Keratinocyte (primary cell): Measurements from ENCODE around the gene ATG2B. TPM values are rescaled to one million over a fixed set of nuclear protein-coding genes. Genes with fewer than 3 reads are reported as not detected.

ENCODE experiments used
- DNase-seq: peaks from one replicate; pipeline ENCODE4 v3.0.0-alpha.2; 2011; ENCODE audit warnings: low read depth, missing footprints, low spot score
- FAIRE-seq: peaks from 2 replicates; lab custom pipeline; 2011; peaks lifted over from hg19 to GRCh38; lab: Jason Lieb, UNC
- H2AFZ ChIP-seq: 2 replicates; pipeline ENCODE4 v1.6.0; 2012; ENCODE audit warnings: low read length, control low read depth, inconsistent platforms; ENCODE audit not compliant: control insufficient read depth
- H3K27ac ChIP-seq: 2 replicates; pipeline ENCODE4 v1.5.1; 2011; ENCODE audit warnings: low read length; ENCODE audit not compliant: control insufficient read depth, insufficient read depth
- H3K27me3 ChIP-seq: 3 replicates; pipeline ENCODE4 v1.6.0; 2011; ENCODE audit warnings: low read length; ENCODE audit not compliant: control insufficient read depth, insufficient read depth; ENCODE audit errors: extremely low read depth
- H3K36me3 ChIP-seq, 2 experiments: 2 replicates in 1 of 2; 3 replicates in 1 of 2; pipeline ENCODE4 v1.5.1; 2011; ENCODE audit warnings: low read length in 2 of 2, mild to moderate bottlenecking in 1 of 2; ENCODE audit not compliant: control insufficient read depth in 2 of 2, insufficient read depth in 2 of 2; ENCODE audit errors: extremely low read depth in 1 of 2
- H3K4me1 ChIP-seq: 3 replicates; pipeline ENCODE4 v1.5.1; 2011; ENCODE audit warnings: low read length; ENCODE audit not compliant: control insufficient read depth, insufficient read depth; ENCODE audit errors: extremely low read depth
- H3K4me2 ChIP-seq: 3 replicates; pipeline ENCODE4 v1.6.0; 2011; ENCODE audit warnings: low read depth, low read length; ENCODE audit not compliant: control insufficient read depth, insufficient read depth; ENCODE audit errors: extremely low read depth
- H3K4me3 ChIP-seq, 3 experiments: fragments of 200-600 bp in 1 of 3; sonication (generic) in 1 of 3; 2 replicates in 2 of 3; 3 replicates in 1 of 3; pipeline ENCODE4 v1.5.1; 2011 to 2016; ENCODE audit warnings: low read length in 3 of 3, mild to moderate bottlenecking in 3 of 3, control low read depth in 2 of 3, inconsistent platforms in 1 of 3, low read depth in 1 of 3, mixed read lengths in 1 of 3, mixed run types in 1 of 3, moderate library complexity in 1 of 3; ENCODE audit not compliant: control insufficient read depth in 2 of 3, insufficient read depth in 2 of 3; ENCODE audit errors: extremely low read depth in 1 of 3
- H3K79me2 ChIP-seq: 2 replicates; pipeline ENCODE4 v1.6.0; 2012; ENCODE audit warnings: low read length; ENCODE audit not compliant: control insufficient read depth, insufficient read depth
- H3K9ac ChIP-seq: 3 replicates; pipeline ENCODE4 v1.6.0; 2011; ENCODE audit warnings: low read length; ENCODE audit not compliant: control insufficient read depth, insufficient read depth; ENCODE audit errors: extremely low read depth
- H3K9me1 ChIP-seq: 3 replicates; pipeline ENCODE4 v1.6.0; 2011; ENCODE audit warnings: low read length; ENCODE audit not compliant: control insufficient read depth, insufficient read depth; ENCODE audit errors: extremely low read depth
- H3K9me3 ChIP-seq: 2 replicates; pipeline ENCODE4 v1.5.1; 2012; ENCODE audit warnings: low read depth, low read length; ENCODE audit not compliant: control insufficient read depth
- H4K20me1 ChIP-seq: 3 replicates; pipeline ENCODE4 v1.6.0; 2011; ENCODE audit warnings: low read length; ENCODE audit not compliant: control insufficient read depth, insufficient read depth; ENCODE audit errors: extremely low read depth
- EZH2 ChIP-seq: IDR thresholded peaks from one replicate; pipeline ENCODE4 v1.6.1; 2012; ENCODE audit warnings: inconsistent platforms, mild to moderate bottlenecking, low read length, moderate library complexity
- dilution Hi-C: fragments of 300-500 bp; cut with MboI; formaldehyde crosslinking; loops from one replicate; pipeline ENCODE4 v1.7.0; 2020; ENCODE audit warnings: low sequenced_read_pairs; ENCODE audit not compliant: extremely low pct_ligation_motif_present
- polyA plus RNA-seq, 5 experiments: library from polyadenylated mRNA; depleted of rRNA in 3 of 5; stranded (reverse) in 3 of 5; stranded (forward) in 1 of 5; unstranded in 1 of 5; fragments of >200 nt; gene quantifications; 1 replicate in 1 of 5; 2 replicates in 3 of 5; 3 replicates in 1 of 5; pipeline versions ENCODE4 v1.2.1 to v1.2.3, GENCODE V29; 2011 to 2012; ENCODE audit warnings: missing spikeins in 2 of 5, low read depth in 1 of 5, low replicate concordance in 1 of 5
- TF ChIP-seq, protein P1 (sequence below), 3 experiments: IDR thresholded peaks in 1 of 3; conservative IDR thresholded peaks in 1 of 3; optimal IDR thresholded peaks in 1 of 3; 2 replicates in 2 of 3; 3 replicates in 1 of 3; pipeline versions ENCODE3 to v1.5.1; 2011; ENCODE audit warnings: low read length in 3 of 3, mild to moderate bottlenecking in 3 of 3, moderate library complexity in 2 of 3, control low read depth in 1 of 3, inconsistent platforms in 1 of 3; ENCODE audit not compliant: insufficient read depth in 2 of 3; ENCODE audit errors: extremely low read depth in 1 of 3

Gene ATG2B
- polyA plus RNA-seq, 1 donor (not counting 4 experiments of a cell fraction or from before 2014, with no cell fraction given): 11.4 TPM

- TF ChIP-seq EZH2: no peak
- TF ChIP-seq, protein P1, sequence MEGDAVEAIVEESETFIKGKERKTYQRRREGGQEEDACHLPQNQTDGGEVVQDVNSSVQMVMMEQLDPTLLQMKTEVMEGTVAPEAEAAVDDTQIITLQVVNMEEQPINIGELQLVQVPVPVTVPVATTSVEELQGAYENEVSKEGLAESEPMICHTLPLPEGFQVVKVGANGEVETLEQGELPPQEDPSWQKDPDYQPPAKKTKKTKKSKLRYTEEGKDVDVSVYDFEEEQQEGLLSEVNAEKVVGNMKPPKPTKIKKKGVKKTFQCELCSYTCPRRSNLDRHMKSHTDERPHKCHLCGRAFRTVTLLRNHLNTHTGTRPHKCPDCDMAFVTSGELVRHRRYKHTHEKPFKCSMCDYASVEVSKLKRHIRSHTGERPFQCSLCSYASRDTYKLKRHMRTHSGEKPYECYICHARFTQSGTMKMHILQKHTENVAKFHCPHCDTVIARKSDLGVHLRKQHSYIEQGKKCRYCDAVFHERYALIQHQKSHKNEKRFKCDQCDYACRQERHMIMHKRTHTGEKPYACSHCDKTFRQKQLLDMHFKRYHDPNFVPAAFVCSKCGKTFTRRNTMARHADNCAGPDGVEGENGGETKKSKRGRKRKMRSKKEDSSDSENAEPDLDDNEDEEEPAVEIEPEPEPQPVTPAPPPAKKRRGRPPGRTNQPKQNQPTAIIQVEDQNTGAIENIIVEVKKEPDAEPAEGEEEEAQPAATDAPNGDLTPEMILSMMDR (optimal IDR thresholded peaks at IDR 0.05 in 1 of 3, IDR thresholded peaks at IDR 0.05 in 1 of 3, conservative IDR thresholded peaks at IDR 0.05 in 1 of 3; ENCODE audit: extremely low read depth in 1 of 3, insufficient read depth in 2 of 3, low read length in 3 of 3): no peak
- Histone ChIP-seq H3K27ac (no peak overlapping the region), H3K4me2 (no peak overlapping the region), H3K27me3 (no peaks in the 10 kb centered on the region), H2AFZ (no peak overlapping the region), H4K20me1 (no peaks in the 10 kb centered on the region), H3K9me1 (no peaks in the 10 kb centered on the region), H3K36me3 (peaks cover 0 to 4% of the 10 kb centered on the region in 2 experiments), H3K4me3 (no peak overlapping the region), H3K9me3 (no peaks in the 10 kb centered on the region), H3K9ac (no peak overlapping the region), H3K79me2 (peaks cover 1% of the 10 kb centered on the region), H3K4me1 (peaks cover 2% of the 10 kb centered on the region)
- no peak for FAIRE-seq
- dilution Hi-C loops: no loop called here
- DNase-seq: no peak
Measured at GRCh38 chr14:96345669-96346068, 17.5 kb downstream of the ATG2B start.

DNA sequence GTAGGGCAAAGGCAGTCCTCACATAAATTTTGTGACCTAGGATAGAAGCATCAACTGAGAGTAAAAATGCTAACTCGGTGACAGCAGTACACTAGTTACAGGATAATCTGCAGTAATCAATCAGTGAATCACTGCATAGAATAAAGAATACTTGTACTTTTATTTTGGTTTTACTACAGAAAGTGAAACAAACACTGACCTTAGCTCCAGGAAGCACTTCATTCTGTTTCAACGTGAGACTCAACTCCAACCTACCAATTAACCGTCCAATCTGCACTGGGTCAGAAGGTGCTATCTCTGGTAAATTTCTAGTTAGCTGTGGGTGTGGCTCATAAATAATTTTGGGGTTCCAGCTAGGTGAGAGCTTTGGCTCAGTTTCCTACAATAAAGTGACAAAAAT, 21.8 kb downstream of the ATG2B start:
- no peak overlapping the region for H3K4me2 ChIP-seq
- DNase-seq (no peak), FAIRE-seq (no peak)
- no peaks in the 10 kb centered on the region for H3K27me3 ChIP-seq
- peaks cover 0 to 4% of the 10 kb centered on the region in 2 experiments for H3K36me3 ChIP-seq
- H2AFZ ChIP-seq: no peak overlapping the region
- dilution Hi-C loops: no loop called here
- H3K4me3 ChIP-seq: no peak overlapping the region
- H3K27ac ChIP-seq: no peak overlapping the region
- H3K9ac ChIP-seq: no peak overlapping the region
- no peaks in the 10 kb centered on the region for H4K20me1 ChIP-seq
- H3K9me1 ChIP-seq: no peaks in the 10 kb centered on the region
- H3K9me3 ChIP-seq: no peaks in the 10 kb centered on the region
- H3K79me2 ChIP-seq: no peaks in the 10 kb centered on the region
- TF ChIP-seq EZH2: no peak
- TF ChIP-seq, protein P1 (optimal IDR thresholded peaks at IDR 0.05 in 1 of 3, IDR thresholded peaks at IDR 0.05 in 1 of 3, conservative IDR thresholded peaks at IDR 0.05 in 1 of 3; ENCODE audit: extremely low read depth in 1 of 3, insufficient read depth in 2 of 3, low read length in 3 of 3): no peak
- no peaks in the 10 kb centered on the region for H3K4me1 ChIP-seq
